ENCODE data around the gene TOR4A.

- TF ChIP-seq CTCF (IDR thresholded peaks at IDR 0.05) = no peak
- no peak for TF ChIP-seq POLR2A (IDR thresholded peaks at IDR 0.05)
- TF ChIP-seq POLR2AphosphoS5 (IDR thresholded peaks at IDR 0.05) = no peak
Observed at GRCh38 chr9:137244486-137245449, 32.8 kb upstream of the TOR4A start.

All from prostate gland (tissue), 2 donors.